Astrocyte of the spinal cord (primary cell): Measurements from ENCODE around the gene CSH1.

Experiments
- DNase-seq: peaks from one replicate; pipeline ENCODE4 v3.0.0; 2011; ENCODE audit warnings: low read depth, low spot score
- H3K4me3 ChIP-seq: 2 replicates; pipeline ENCODE4 v1.5.1; 2011; ENCODE audit warnings: low read depth, mild to moderate bottlenecking, low read length, moderate library complexity
- in situ Hi-C: cut with HindIII; loops from 2 replicates; pipeline ENCODE4 v1.10.0; 2017; ENCODE audit warnings: low sequenced_read_pairs
- TF ChIP-seq, protein P1 (sequence below): IDR thresholded peaks from 2 replicates; pipeline ENCODE4 v1.5.1; 2012; ENCODE audit warnings: low read depth, mild to moderate bottlenecking, low read length, inconsistent platforms

Gene CSH1

DNA sequence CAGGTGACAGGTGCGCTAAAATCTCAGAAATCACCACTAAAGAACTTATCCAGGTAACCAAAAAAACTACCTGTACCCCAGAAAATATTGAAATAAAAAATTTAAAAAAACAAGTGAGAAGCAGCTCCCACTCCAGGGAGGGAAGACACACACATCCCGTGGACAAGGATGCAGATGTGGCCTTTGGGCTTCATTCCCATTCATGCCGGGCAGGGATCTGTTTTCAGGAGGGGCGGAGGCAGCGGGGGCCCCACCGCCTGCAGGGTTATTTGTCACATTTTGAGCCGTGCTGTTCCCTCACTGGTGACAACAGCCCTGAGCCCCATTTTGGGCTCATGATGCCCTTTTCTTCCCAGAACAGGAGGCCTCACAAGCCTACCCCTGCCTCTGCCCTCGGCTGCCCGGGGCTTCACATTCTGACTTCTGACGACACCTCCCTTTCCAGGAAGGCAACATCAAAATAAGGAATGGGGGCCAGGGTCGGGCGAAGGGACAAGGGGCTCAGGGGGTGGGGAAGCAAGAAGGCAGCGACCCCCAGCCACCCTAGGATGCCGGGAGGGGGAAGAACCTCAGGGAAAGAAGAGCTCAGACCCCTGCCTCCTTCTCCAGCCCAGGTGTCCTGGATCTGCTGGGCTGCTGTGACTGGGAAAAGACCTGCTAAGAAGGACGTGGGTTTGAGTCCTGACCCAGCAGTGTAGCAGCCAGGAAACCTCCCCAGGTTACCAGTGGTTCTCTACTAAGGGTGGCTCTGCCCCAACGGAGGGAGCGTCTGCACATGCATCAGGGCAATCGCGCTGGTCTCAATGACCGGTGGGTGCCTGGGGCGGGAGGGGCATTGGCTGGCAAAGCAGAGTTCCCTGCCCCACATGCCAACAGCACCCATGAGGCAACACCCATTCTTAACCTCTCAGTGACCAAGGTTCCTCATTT is 38.1 kb upstream of the CSH1 start:
- no peak overlapping the region for H3K4me3 ChIP-seq
- TF ChIP-seq, protein P1, sequence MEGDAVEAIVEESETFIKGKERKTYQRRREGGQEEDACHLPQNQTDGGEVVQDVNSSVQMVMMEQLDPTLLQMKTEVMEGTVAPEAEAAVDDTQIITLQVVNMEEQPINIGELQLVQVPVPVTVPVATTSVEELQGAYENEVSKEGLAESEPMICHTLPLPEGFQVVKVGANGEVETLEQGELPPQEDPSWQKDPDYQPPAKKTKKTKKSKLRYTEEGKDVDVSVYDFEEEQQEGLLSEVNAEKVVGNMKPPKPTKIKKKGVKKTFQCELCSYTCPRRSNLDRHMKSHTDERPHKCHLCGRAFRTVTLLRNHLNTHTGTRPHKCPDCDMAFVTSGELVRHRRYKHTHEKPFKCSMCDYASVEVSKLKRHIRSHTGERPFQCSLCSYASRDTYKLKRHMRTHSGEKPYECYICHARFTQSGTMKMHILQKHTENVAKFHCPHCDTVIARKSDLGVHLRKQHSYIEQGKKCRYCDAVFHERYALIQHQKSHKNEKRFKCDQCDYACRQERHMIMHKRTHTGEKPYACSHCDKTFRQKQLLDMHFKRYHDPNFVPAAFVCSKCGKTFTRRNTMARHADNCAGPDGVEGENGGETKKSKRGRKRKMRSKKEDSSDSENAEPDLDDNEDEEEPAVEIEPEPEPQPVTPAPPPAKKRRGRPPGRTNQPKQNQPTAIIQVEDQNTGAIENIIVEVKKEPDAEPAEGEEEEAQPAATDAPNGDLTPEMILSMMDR: no peak
- no peak for DNase-seq
- in situ Hi-C loops: no loop called here

DNA sequence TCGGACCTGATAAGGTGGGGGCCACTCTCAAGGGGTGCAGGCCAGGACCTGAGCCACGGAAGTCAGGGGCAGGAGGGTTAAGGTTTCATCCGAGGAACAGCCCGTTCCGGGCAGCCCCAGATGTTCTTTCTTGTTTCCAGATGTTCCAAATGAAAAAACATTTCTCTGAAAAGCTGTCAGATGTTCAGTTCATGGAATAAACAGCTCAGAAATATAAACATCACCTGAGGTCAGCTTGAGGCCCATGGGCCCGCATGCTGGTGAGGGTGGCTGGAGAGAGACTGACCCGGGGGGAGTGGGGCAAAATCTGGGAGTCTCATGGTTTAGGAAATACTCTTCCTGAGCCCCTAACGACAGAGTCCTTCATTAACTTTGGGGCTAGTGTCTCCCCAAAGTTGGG is 37.2 kb upstream of the CSH1 start:
- TF ChIP-seq, protein P1: no peak
- in situ Hi-C loops: no loop called here
- no peak overlapping the region for H3K4me3 ChIP-seq
- no peak for DNase-seq

DNA sequence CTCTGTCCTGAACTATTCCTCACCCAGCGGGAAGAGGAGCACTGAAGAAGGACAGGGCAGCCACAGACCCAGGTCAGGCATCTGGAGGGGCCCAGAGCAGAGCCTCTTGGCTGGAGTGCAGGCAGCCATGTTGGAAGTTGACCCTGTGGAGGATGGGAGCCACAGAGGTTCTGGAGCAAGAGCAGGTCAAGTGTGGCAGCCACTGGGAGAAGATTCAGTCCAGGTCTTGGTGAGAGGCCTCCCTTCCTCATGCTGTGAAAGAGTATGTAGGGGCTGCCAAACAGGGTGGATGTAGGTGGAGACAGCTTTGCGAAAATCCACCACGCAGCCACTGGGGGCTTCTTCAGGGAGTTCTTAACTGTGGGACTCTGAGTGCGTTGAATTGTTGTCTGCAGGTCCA is 36.3 kb upstream of the CSH1 start:
- no peak overlapping the region for H3K4me3 ChIP-seq
- no peak for DNase-seq
- TF ChIP-seq, protein P1: no peak
- in situ Hi-C loops: no loop called here

DNA sequence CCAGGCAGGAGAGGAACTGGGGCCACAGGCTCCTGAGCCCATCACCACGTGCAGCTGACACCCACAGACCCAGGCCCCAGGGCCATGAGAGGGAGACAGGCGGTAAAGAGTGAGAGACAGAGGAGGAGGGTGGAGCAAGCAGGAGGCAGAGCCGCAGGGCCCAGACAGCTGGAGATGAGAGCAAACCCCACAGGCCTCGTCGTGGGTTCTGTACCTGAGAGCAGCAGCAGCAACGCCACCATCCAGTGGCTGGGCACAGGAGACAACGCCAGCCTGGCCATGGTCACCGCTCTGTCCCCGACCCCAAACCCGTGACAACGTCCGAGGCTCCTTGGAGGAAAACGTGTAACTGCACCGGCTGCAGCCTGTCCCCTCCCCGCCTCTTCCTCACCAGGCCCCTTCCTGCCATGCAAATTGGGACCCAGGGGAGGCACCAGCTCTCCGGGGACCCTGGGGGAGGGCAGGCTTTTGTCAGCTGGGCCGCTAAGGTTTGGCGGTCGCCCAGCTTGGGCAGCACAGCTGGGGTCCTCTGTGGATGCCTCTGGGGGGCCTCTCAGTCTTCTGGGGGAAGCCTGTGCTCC is 35.7 kb upstream of the CSH1 start, which contains the start of gene CD79B:
Gene CD79B, minus strand, starts transcription at position 351 of the 581 bp plus-strand sequence. Its CDS starts 70 bp downstream, at position 281.
- no peak within 1 kb of the TSS for H3K4me3 ChIP-seq
- no peak for DNase-seq

DNA sequence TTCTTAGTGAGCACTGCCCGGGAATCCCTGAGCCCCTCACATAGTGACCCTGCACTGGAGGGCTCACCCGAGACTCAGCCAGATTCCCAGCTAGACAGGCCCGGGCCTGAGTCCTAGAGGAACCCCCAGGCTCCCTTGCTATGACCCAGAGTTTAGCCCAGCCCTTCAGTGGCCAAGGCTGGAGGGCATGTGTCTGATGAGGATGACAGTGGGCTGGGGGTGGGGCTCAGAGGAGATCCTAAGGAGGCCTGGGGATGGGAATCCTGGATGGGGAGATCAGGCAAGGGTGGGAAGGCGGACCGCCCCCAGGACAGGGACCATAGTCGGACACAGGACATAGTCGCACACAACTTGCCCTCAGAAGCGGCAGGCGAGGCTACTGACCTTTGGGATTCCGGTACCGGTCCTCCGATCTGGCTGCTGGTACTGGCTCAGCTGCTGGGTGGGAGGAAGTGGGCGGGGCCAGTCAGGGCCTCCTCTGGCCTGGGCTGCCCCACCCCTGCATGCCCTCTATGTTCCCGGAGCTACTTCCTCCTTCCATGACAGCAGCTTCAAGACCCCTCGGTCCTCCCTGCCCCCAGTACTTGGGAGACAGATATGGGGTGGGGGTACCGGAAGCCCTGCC is 34.7 kb upstream of the CSH1 start:
- in situ Hi-C loops: no loop called here
- no peak overlapping the region for H3K4me3 ChIP-seq
- no peak for DNase-seq
- TF ChIP-seq, protein P1: no peak

More for the DNA sequence above, 35.7 kb upstream of the CSH1 start, which contains the start of gene CD79B:
- in situ Hi-C loops: no loop called here
- TF ChIP-seq, protein P1: no peak
